A549 (cell line): Measurements from ENCODE around the gene SLC6A3. TPM values are rescaled to one million over a fixed set of nuclear protein-coding genes. Genes with fewer than 3 reads are reported as not detected.

ENCODE experiments used
- ATAC-seq, 2 experiments: fragments of 200-7000 bp in 1 of 2; fragments of >200 bp in 1 of 2; cut with Nextera tagmentation in 1 of 2; cut with Tn5 transposase in 1 of 2; 3 replicates each; pipeline versions ENCODE4 v1.8.0 to v1.9.1; 2018 to 2020; ENCODE audit warnings: mild to moderate bottlenecking in 1 of 2, moderate library complexity in 1 of 2
- CTCF ChIA-PET: fragments of 300-600 bp; sonication (Branson Sonifier 250); formaldehyde crosslinking; extraction: SDS; loops from one replicate; lab custom pipeline; 2021; ENCODE audit warnings: antibody characterized with exemption, inconsistent platforms; lab: Yijun Ruan, JAX
- POLR2A ChIA-PET: fragments of 350-600 bp; formaldehyde crosslinking; extraction: SDS; loops from one replicate; lab custom pipeline; 2021; ENCODE audit warnings: antibody characterized with exemption, inconsistent platforms; lab: Yijun Ruan, JAX
- DNase-seq, 2 experiments: peaks; one replicate each; pipeline versions ENCODE4 v3.0.0 to v3.0.0-alpha.2; 2011 to 2016; ENCODE audit warnings: low read depth in 1 of 2, low spot score in 1 of 2
- FAIRE-seq: peaks from 2 replicates; lab custom pipeline; 2011; peaks lifted over from hg19 to GRCh38; lab: Jason Lieb, UNC
- H3K27ac ChIP-seq, 2 experiments: fragments of >200 bp; sonication (Bioruptor Twin); formaldehyde crosslinking; 3 replicates each; pipeline ENCODE4 v1.5.1; 2016 to 2017
- H3K4me1 ChIP-seq: fragments of >200 bp; sonication (Bioruptor Twin); formaldehyde crosslinking; 3 replicates; pipeline ENCODE4 v1.6.1; 2016
- H3K4me2 ChIP-seq: fragments of >200 bp; sonication (Bioruptor Twin); formaldehyde crosslinking; 3 replicates; pipeline ENCODE4 v1.6.1; 2016
- H3K4me3 ChIP-seq: fragments of >200 bp; sonication (Bioruptor Twin); formaldehyde crosslinking; 3 replicates; pipeline ENCODE4 v1.5.1; 2016
- H3K9me3 ChIP-seq: fragments of >200 bp; sonication (Bioruptor Twin); formaldehyde crosslinking; 3 replicates; pipeline ENCODE4 v1.6.1; 2016
- BHLHE40 ChIP-seq: IDR thresholded peaks from 2 replicates; pipeline ENCODE4 v1.6.1; 2012; ENCODE audit warnings: low read depth, low read length, inconsistent platforms
- CEBPB ChIP-seq, 2 experiments: fragments of >200 bp in 1 of 2; sonication (Bioruptor Twin) in 1 of 2; formaldehyde crosslinking in 1 of 2; IDR thresholded peaks; 2 replicates each; pipeline ENCODE4 v1.6.1; 2012 to 2016
- CHD4 ChIP-seq: fragments of 200-600 bp; sonication (generic); IDR thresholded peaks from 2 replicates; pipeline ENCODE4 v1.6.1; 2016; ENCODE audit warnings: antibody characterized with exemption, mild to moderate bottlenecking, borderline replicate concordance
- EHF ChIP-seq: fragments of 250-450 bp; sonication (Bioruptor Pico); IDR thresholded peaks from 2 replicates; pipeline ENCODE4 v1.5.0; 2020; ENCODE audit warnings: mild to moderate bottlenecking
- EHMT2 ChIP-seq: fragments of 200-600 bp; sonication (generic); IDR thresholded peaks from 2 replicates; pipeline ENCODE4 v1.6.1; 2016; ENCODE audit warnings: antibody characterized with exemption, low read depth, mild to moderate bottlenecking, moderate library complexity
- EP300 ChIP-seq, 2 experiments: fragments of >200 bp; sonication (Bioruptor Twin); formaldehyde crosslinking; IDR thresholded peaks; 2 replicates in 1 of 2; 3 replicates in 1 of 2; pipeline ENCODE4 v1.6.1; 2016 to 2017
- ESRRA ChIP-seq: fragments of 150-350 bp; IDR thresholded peaks from 2 replicates; pipeline ENCODE4 v1.6.1; 2014; ENCODE audit warnings: mild to moderate bottlenecking, low read length, borderline replicate concordance
- FOSB ChIP-seq: fragments of 250-450 bp; sonication (Bioruptor Pico); IDR thresholded peaks from 2 replicates; pipeline ENCODE4 v1.5.0; 2020; ENCODE audit warnings: mild to moderate bottlenecking, moderate library complexity
- FOXS1 ChIP-seq: fragments of 250-450 bp; sonication (Bioruptor Pico); IDR thresholded peaks from 2 replicates; pipeline ENCODE4 v1.5.0; 2020; ENCODE audit warnings: mild to moderate bottlenecking, moderate library complexity
- HDAC2 ChIP-seq: fragments of 200-600 bp; sonication (generic); IDR thresholded peaks from 2 replicates; pipeline ENCODE4 v1.6.1; 2016
- HOXB13 ChIP-seq: fragments of 250-450 bp; sonication (Bioruptor Pico); IDR thresholded peaks from 2 replicates; pipeline ENCODE4 v1.5.0; 2020; ENCODE audit warnings: low read depth, mild to moderate bottlenecking, moderate library complexity
- HOXB5 ChIP-seq: fragments of 250-450 bp; sonication (Bioruptor Pico); IDR thresholded peaks from 2 replicates; pipeline ENCODE4 v1.5.0; 2020; ENCODE audit warnings: mild to moderate bottlenecking, moderate library complexity
- JUN ChIP-seq, 2 experiments: fragments of >200 bp; sonication (Bioruptor Twin); formaldehyde crosslinking; IDR thresholded peaks; 2 replicates in 1 of 2; 3 replicates in 1 of 2; pipeline ENCODE4 v1.6.1; 2016 to 2017
- KDM1A ChIP-seq: fragments of 200-600 bp; sonication (generic); IDR thresholded peaks from 2 replicates; pipeline ENCODE4 v1.6.1; 2016; ENCODE audit warnings: low read depth, mild to moderate bottlenecking
- KDM5A ChIP-seq: fragments of 200-600 bp; sonication (generic); IDR thresholded peaks from 2 replicates; pipeline ENCODE4 v1.6.1; 2016; ENCODE audit warnings: antibody characterized with exemption, mild to moderate bottlenecking
- MAFK ChIP-seq: fragments of 450-650 bp; IDR thresholded peaks from 2 replicates; pipeline ENCODE4 v1.6.1; 2014; ENCODE audit not compliant: partially characterized antibody
- MAZ ChIP-seq: fragments of 150-350 bp; IDR thresholded peaks from 2 replicates; pipeline ENCODE4 v1.6.1; 2014; ENCODE audit warnings: antibody characterized with exemption, low read depth, low read length, borderline replicate concordance
- NR3C1 ChIP-seq: fragments of >200 bp; sonication (Bioruptor Twin); formaldehyde crosslinking; IDR thresholded peaks from 3 replicates; pipeline ENCODE4 v1.6.1; 2017
- RARB ChIP-seq: fragments of 250-450 bp; sonication (Bioruptor Pico); IDR thresholded peaks from 2 replicates; pipeline ENCODE4 v1.8.0; 2021; ENCODE audit warnings: mild to moderate bottlenecking, moderate library complexity
- RNF2 ChIP-seq: fragments of 200-600 bp; sonication (generic); IDR thresholded peaks from 2 replicates; pipeline ENCODE4 v1.6.1; 2016; ENCODE audit warnings: low read depth, mild to moderate bottlenecking, antibody characterized with exemption, moderate library complexity, borderline replicate concordance
- SMC3 ChIP-seq: fragments of >200 bp; sonication (Bioruptor Twin); formaldehyde crosslinking; IDR thresholded peaks from 3 replicates; pipeline ENCODE4 v1.6.1; 2018; ENCODE audit warnings: inconsistent platforms
- WGBS: methylation state at CpG from one replicate; pipeline ENCODE4 v1.1.6; 2017; ENCODE audit errors: missing lambda C conversion rate; 5-methylcytosine and 5-hydroxymethylcytosine counted together
- polyA plus RNA-seq, 4 experiments: library from polyadenylated mRNA; depleted of rRNA in 3 of 4; stranded (reverse); fragments of >200 nt; fragmentation: RNase III in 1 of 4; extraction: RNeasy Plus Mini Kit Qiagen cat#74134 plus additional on column Dnase treatment in 1 of 4; gene quantifications; 2 replicates in 3 of 4; 3 replicates in 1 of 4; pipeline ENCODE4 v1.2.3, GENCODE V29; 2011 to 2017
- TF ChIP-seq, protein P1 (sequence below): IDR thresholded peaks from 2 replicates; pipeline ENCODE4 v1.6.1; 2012
- TF ChIP-seq, protein P2 (sequence below): fragments of >200 bp; sonication (Bioruptor Twin); formaldehyde crosslinking; IDR thresholded peaks from 2 replicates; pipeline ENCODE4 v1.6.1; 2016
- TF ChIP-seq, protein P3 (sequence below): fragments of 450-650 bp; IDR thresholded peaks from 2 replicates; pipeline ENCODE4 v1.6.1; 2014; ENCODE audit warnings: antibody characterized with exemption
- TF ChIP-seq, protein P4 (sequence below): fragments of >200 bp; sonication (Bioruptor Twin); formaldehyde crosslinking; IDR thresholded peaks from 3 replicates; pipeline ENCODE4 v1.5.1; 2016

SLC6A3 gene
- polyA plus RNA-seq, 2 of the 4 experiments (the other 2 are of a cell fraction), result 0.05 to 0.06 TPM

DNA sequence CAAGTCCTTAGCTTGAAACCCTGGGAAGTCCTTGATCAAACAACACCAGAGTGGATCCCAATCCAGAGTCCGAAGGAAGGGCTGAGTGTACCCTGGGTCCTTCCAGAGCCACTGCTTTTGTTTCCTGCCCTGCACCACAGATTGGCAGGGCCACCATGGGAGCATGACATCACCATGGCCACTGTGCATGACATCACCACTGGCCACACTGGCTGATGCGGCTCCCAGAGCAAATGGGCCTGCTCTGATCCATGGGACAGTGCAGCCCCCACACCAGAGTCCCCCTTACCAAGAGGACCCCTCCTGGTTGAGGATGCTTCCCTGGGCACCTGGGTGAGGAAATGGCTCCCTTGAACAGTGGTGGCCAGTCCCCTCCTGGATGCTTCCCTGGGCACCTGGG is 9.9 kb downstream of the SLC6A3 start:
- FAIRE-seq (no peak), DNase-seq (no peak), ATAC-seq (no peak)
- no peak overlapping the region for H3K27ac ChIP-seq
- ChIA-PET CTCF (interaction anchor here (1.2 kb wide), 1 partner anchor 11 kb away, joined by 3 read pairs; no protein-coding TSS in a partner anchor), POLR2A (no interaction called here)
- H3K4me1 ChIP-seq, result peaks cover 6% of the 10 kb centered on the region; the same call in 1 of the 3 replicates
- H3K4me2 ChIP-seq, result no peak overlapping the region
- H3K9me3 ChIP-seq, result peaks cover 1% of the 10 kb centered on the region; the same call in 1 of the 3 replicates
- WGBS, result 32% methylated on average over 2 of the region's 2 CpGs
- H3K4me3 ChIP-seq, result no peak overlapping the region
- TF ChIP-seq EHF (CRISPR knock-in tag) (no peak), BHLHE40 (no peak), ESRRA (no peak)
- TF ChIP-seq, protein P1, sequence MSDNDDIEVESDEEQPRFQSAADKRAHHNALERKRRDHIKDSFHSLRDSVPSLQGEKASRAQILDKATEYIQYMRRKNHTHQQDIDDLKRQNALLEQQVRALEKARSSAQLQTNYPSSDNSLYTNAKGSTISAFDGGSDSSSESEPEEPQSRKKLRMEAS, result no peak

DNA sequence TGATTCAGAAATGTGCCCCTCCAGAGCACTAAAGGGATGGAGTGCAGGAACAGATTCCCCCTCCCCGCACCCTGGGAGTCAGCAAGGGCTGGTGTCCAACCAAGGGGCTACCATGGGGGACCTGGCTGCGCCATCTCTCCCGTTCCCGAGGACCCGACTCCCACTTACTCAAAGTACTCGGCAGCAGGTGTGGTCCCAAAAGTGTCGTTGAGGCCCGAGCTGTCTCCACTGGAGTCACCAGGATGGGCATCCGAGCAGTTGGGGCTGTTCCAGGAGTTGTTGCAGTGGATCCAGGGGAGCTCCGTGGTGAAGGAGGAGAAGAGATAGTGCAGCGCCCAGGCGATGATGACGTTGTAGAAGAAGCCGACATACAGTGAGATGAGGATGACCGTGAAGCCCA is 12.9 kb downstream of the SLC6A3 start:
- CTCF ChIA-PET, result no interaction called here

DNA sequence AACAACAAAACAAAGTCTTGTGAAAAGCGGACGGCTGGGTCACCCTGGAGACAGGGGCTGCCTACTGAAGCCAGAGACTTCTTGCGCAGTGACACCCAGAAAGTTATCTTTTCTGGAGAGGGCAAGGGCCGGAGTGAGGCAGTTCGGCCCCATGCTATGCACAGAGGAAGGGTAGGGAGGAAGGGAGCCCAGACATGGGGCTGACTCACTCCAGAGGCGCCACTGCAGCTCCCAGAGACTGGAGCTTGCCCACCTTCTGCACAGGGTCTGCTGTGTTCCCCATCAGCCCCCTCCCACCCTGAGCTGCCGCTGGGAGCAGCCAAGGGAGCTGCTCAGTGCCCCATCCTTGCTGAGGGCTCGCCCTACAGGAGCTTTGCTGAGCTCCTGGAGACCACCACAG is 13.3 kb downstream of the SLC6A3 start:
- H3K4me3 ChIP-seq, result no peak overlapping the region
- TF ChIP-seq ESRRA, result no peak
- TF ChIP-seq HOXB5, result no peak
- no peak for TF ChIP-seq RNF2
- no peak for TF ChIP-seq SMC3
- no peak for TF ChIP-seq EHF (CRISPR knock-in tag)
- no peak for TF ChIP-seq MAFK
- TF ChIP-seq, all 56 proteins: peak for 0
- POLR2A ChIA-PET, result no interaction called here
- ATAC-seq (no peak; a peak in 1 of 6 replicates), DNase-seq (no peak), FAIRE-seq (no peak)
- WGBS, result 64% methylated on average over 7 of the region's 8 CpGs
- no peaks in the 10 kb centered on the region for H3K4me1 ChIP-seq
- CTCF ChIA-PET, result no interaction called here
- H3K9me3 ChIP-seq, result peaks cover 33% of the 10 kb centered on the region
- no peak overlapping the region for H3K27ac ChIP-seq
- H3K4me2 ChIP-seq, result no peak overlapping the region

More for the DNA sequence above, 12.9 kb downstream of the SLC6A3 start:
- Histone ChIP-seq H3K4me3 (no peak overlapping the region), H3K4me2 (no peak overlapping the region), H3K27ac (no peak overlapping the region), H3K4me1 (peaks cover 1% of the 10 kb centered on the region; the same call in 1 of the 3 replicates), H3K9me3 (peaks cover 31% of the 10 kb centered on the region)
- TF ChIP-seq KDM5A (no peak), EHF (CRISPR knock-in tag) (no peak), RARB (no peak), CHD4 (no peak), FOSB (CRISPR knock-in tag) (no peak), EHMT2 (no peak), NR3C1 (no peak), CEBPB (IDR thresholded peaks at IDR 0.05) (no peak), JUN (IDR thresholded peaks at IDR 0.05) (no peak), HDAC2 (no peak), EP300 (IDR thresholded peaks at IDR 0.05) (no peak), MAZ (no peak), HOXB13 (CRISPR knock-in tag) (no peak), KDM1A (no peak), FOXS1 (no peak), SMC3 (no peak)
- TF ChIP-seq, protein P2, sequence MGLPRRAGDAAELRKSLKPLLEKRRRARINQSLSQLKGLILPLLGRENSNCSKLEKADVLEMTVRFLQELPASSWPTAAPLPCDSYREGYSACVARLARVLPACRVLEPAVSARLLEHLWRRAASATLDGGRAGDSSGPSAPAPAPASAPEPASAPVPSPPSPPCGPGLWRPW, result no peak
- TF ChIP-seq, protein P3, sequence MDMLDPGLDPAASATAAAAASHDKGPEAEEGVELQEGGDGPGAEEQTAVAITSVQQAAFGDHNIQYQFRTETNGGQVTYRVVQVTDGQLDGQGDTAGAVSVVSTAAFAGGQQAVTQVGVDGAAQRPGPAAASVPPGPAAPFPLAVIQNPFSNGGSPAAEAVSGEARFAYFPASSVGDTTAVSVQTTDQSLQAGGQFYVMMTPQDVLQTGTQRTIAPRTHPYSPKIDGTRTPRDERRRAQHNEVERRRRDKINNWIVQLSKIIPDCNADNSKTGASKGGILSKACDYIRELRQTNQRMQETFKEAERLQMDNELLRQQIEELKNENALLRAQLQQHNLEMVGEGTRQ, result no peak
- TF ChIP-seq, protein P4, sequence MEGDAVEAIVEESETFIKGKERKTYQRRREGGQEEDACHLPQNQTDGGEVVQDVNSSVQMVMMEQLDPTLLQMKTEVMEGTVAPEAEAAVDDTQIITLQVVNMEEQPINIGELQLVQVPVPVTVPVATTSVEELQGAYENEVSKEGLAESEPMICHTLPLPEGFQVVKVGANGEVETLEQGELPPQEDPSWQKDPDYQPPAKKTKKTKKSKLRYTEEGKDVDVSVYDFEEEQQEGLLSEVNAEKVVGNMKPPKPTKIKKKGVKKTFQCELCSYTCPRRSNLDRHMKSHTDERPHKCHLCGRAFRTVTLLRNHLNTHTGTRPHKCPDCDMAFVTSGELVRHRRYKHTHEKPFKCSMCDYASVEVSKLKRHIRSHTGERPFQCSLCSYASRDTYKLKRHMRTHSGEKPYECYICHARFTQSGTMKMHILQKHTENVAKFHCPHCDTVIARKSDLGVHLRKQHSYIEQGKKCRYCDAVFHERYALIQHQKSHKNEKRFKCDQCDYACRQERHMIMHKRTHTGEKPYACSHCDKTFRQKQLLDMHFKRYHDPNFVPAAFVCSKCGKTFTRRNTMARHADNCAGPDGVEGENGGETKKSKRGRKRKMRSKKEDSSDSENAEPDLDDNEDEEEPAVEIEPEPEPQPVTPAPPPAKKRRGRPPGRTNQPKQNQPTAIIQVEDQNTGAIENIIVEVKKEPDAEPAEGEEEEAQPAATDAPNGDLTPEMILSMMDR, result no peak
- POLR2A ChIA-PET, result no interaction called here
- no peak for FAIRE-seq
- no peak for ATAC-seq
- 60% methylated on average over 12 of the region's 15 CpGs for WGBS
- DNase-seq, result no peak
